CD4-positive, CD25-positive, alpha-beta regulatory T cell (primary cell): Measurements from ENCODE around the gene EHD4. TPM values are rescaled to one million over a fixed set of nuclear protein-coding genes. Genes with fewer than 3 reads are reported as not detected.
A peak's percentile ranks its signal among the peaks of the same experiment; 100 is the strongest.

Experiments
- ATAC-seq, 2 donors: fragments of 150-1000 bp; cut with Tn5 transposase; one replicate each; pipeline ENCODE4 v1.10.0; 2021; ENCODE audit warnings: low read depth in 2 of 2, moderate number of reproducible peaks in 2 of 2, moderate library complexity in 1 of 2
- DNase-seq, 3 donors: peaks; one replicate each; pipeline versions ENCODE4 v3.0.0 to v3.0.0-alpha.2; 2012 to 2022; ENCODE audit warnings: mixed read lengths in 1 of 3
- H3K27ac ChIP-seq: one replicate; pipeline ENCODE4 v1.7.0; 2013; ENCODE audit warnings: mild to moderate bottlenecking, low read length; ENCODE audit not compliant: insufficient read depth, poor library complexity, severe bottlenecking
- H3K27me3 ChIP-seq: one replicate; pipeline ENCODE4 v1.7.0; 2013; ENCODE audit warnings: low read length; ENCODE audit not compliant: control insufficient read depth, insufficient read depth
- H3K36me3 ChIP-seq: one replicate; pipeline ENCODE4 v1.7.0; 2013; ENCODE audit warnings: mild to moderate bottlenecking, low read length, moderate library complexity; ENCODE audit not compliant: control insufficient read depth, insufficient read depth
- H3K4me1 ChIP-seq: 2 replicates; pipeline ENCODE4 v1.7.0; 2013; ENCODE audit warnings: mild to moderate bottlenecking, low read length; ENCODE audit not compliant: insufficient read depth, control insufficient read depth, poor library complexity, severe bottlenecking
- H3K4me3 ChIP-seq: one replicate; pipeline ENCODE4 v1.7.0; 2013; ENCODE audit warnings: low read depth, mild to moderate bottlenecking, low read length, moderate library complexity
- H3K9me3 ChIP-seq, 2 experiments: 1 replicate in 1 of 2; 2 replicates in 1 of 2; pipeline ENCODE4 v1.7.0; 2013; ENCODE audit warnings: low read length in 2 of 2, mild to moderate bottlenecking in 1 of 2, moderate library complexity in 1 of 2; ENCODE audit not compliant: control insufficient read depth in 2 of 2
- H3K27ac Mint-ChIP-seq, 3 donors: one replicate each; pipeline ENCODE4 v1.8.0; 2020 to 2022; ENCODE audit warnings: mild to moderate bottlenecking in 3 of 3, mixed read lengths in 3 of 3, moderate library complexity in 2 of 3
- H3K27me3 Mint-ChIP-seq: one replicate; pipeline ENCODE4 v1.8.0; 2022; ENCODE audit warnings: mild to moderate bottlenecking, mixed read lengths
- H3K36me3 Mint-ChIP-seq: one replicate; pipeline ENCODE4 v1.8.0; 2020; ENCODE audit warnings: mixed read lengths
- H3K4me1 Mint-ChIP-seq, 4 donors: one replicate each; pipeline ENCODE4 v1.8.0; 2020 to 2022; ENCODE audit warnings: mixed read lengths in 4 of 4, mild to moderate bottlenecking in 1 of 4
- H3K4me3 Mint-ChIP-seq, 4 donors: one replicate each; pipeline ENCODE4 v1.8.0; 2020 to 2022; ENCODE audit warnings: mild to moderate bottlenecking in 4 of 4, mixed read lengths in 4 of 4, moderate library complexity in 3 of 4
- H3K9me3 Mint-ChIP-seq, 7 donors: one replicate each; pipeline ENCODE4 v1.8.0; 2020 to 2022; ENCODE audit warnings: mixed read lengths in 7 of 7, mild to moderate bottlenecking in 3 of 7, moderate library complexity in 2 of 7
- polyA plus RNA-seq, 4 donors: library from polyadenylated mRNA; unstranded; fragments of 300-500 nt; fragmentation: Illumina TruSeq; gene quantifications; one replicate each; pipeline ENCODE4 v1.2.3, GENCODE V29; 2021
- total RNA-seq: library from RNA; stranded (reverse); gene quantifications from one replicate; pipeline ENCODE4 v1.2.3, GENCODE V29; 2022

The EHD4 gene
- total and polyA plus RNA-seq, 5 donors from 2014 or later = 9.3 to 57.8 (median 13.8) TPM

DNA sequence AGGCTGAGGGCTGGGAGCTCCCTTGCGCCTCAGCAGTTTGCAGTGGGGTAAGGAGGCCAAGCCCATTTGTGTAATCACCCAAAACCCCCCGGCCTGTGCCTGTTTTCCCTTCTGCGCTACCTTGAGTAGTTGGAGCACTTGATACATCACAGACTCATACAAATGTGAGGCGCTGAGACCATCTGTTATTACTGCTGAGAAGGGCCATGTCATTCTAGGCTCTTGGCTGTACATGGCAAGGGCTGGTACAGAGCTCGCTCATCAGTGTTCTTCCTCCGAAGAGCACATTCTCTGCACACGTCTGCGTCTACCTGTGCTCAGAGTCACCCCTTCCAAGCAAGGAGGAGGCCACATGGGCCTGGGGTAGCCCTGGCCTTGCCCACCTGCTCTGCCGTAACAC, 124.4 kb downstream of the EHD4 start:
- no peaks in the 10 kb centered on the region for H3K9me3 ChIP-seq
- Mint-ChIP-seq H3K36me3 (peaks cover 7% of the 10 kb centered on the region), H3K9me3 (no peaks in the 10 kb centered on the region), H3K4me1 (peaks cover 0 to 4% (median 2%) of the 10 kb centered on the region in 4 donors), H3K27me3 (no peaks in the 10 kb centered on the region), H3K4me3 (no peak overlapping the region), H3K27ac (peak overlapping the region in 1 of 3 donors; percentile 31)
- no peaks in the 10 kb centered on the region for H3K4me1 ChIP-seq
- H3K36me3 ChIP-seq = peaks cover 37% of the 10 kb centered on the region
- H3K4me3 ChIP-seq = no peak overlapping the region
- ATAC-seq = no peak
- no peaks in the 10 kb centered on the region for H3K27me3 ChIP-seq
- H3K27ac ChIP-seq = no peak overlapping the region
- DNase-seq = no peak

DNA sequence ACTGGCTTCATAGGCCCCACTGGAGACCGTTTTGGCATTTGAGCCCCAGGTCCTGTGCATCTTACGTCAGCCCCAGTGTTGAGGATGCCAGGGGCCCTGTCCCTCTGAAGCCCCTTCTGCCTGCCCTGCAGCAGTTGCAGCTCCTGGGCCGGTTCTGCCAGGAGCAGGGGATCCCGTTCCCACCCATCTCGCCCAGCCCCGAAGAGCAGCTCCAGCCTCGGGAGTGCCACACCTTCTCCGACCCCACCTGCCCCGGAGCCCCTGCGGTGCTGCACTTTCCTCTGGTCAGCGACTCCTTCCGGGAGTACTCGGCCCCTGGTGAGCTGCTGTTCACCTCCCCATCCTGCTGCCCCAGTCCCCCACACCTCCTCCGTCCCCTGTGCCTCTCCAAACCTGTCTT, 125.2 kb downstream of the EHD4 start:
- DNase-seq = no peak
- Mint-ChIP-seq H3K36me3 (peaks cover 7% of the 10 kb centered on the region), H3K27ac (peak overlapping the region in 1 of 3 donors; percentile 86), H3K27me3 (no peaks in the 10 kb centered on the region), H3K9me3 (no peaks in the 10 kb centered on the region), H3K4me1 (peaks cover 0 to 4% (median 2%) of the 10 kb centered on the region in 4 donors), H3K4me3 (no peak overlapping the region)
- Histone ChIP-seq H3K4me3 (no peak overlapping the region), H3K36me3 (peaks cover 37% of the 10 kb centered on the region), H3K27ac (no peak overlapping the region), H3K4me1 (no peaks in the 10 kb centered on the region), H3K9me3 (no peaks in the 10 kb centered on the region), H3K27me3 (no peaks in the 10 kb centered on the region)
- no peak for ATAC-seq

Other genes with a start within 250 kb of the EHD4 start
- 40.4 TPM for gene MAPKBP1, start 198.1 kb downstream of the EHD4 start, total RNA-seq
- 1 to 10 TPM; 1.9 to 3.1 (median 2.6) TPM for gene MAPKBP1, start 198.1 kb downstream of the EHD4 start, polyA plus RNA-seq
- gene JMJD7, start 144.5 kb downstream of the EHD4 start, total RNA-seq = 42.2 TPM
- gene JMJD7, start 144.5 kb downstream of the EHD4 start, polyA plus RNA-seq = 10 to 100 TPM; 17.0 to 26.1 (median 24.5) TPM
- 30.1 TPM for gene PLA2G4B, start 133.7 kb downstream of the EHD4 start, total RNA-seq
- gene PLA2G4B, start 133.7 kb downstream of the EHD4 start, polyA plus RNA-seq = 1 to 10 TPM in 2 of 4 donors, under 1 TPM in 2; 0.42 to 3.4 (median 1.4) TPM
- 2.7 TPM for gene SPTBN5, start 78.5 kb downstream of the EHD4 start, total RNA-seq
- under 1 TPM in 1 of 4 donors, not detected in 3; 0.26 TPM for gene SPTBN5, start 78.5 kb downstream of the EHD4 start, polyA plus RNA-seq
- not detected for gene PLA2G4E, start 48.5 kb upstream of the EHD4 start, total RNA-seq
- gene PLA2G4E, start 48.5 kb upstream of the EHD4 start, polyA plus RNA-seq = not detected
- not detected for gene PLA2G4D, start 122.0 kb upstream of the EHD4 start, total RNA-seq
- not detected for gene PLA2G4D, start 122.0 kb upstream of the EHD4 start, polyA plus RNA-seq
- not detected for gene PLA2G4F, start 184.1 kb upstream of the EHD4 start, total RNA-seq
- not detected for gene PLA2G4F, start 184.1 kb upstream of the EHD4 start, polyA plus RNA-seq
- 121 TPM for gene VPS39, start 235.7 kb upstream of the EHD4 start, total RNA-seq
- 10 to 100 TPM; 28.3 to 35.2 (median 28.7) TPM for gene VPS39, start 235.7 kb upstream of the EHD4 start, polyA plus RNA-seq